Neural cell (in vitro differentiated cells): Measurements from ENCODE around the gene GRPEL2.

Experiments used
- EZH2 ChIP-seq: fragments of 200-600, 300-800 bp; shearing (Covaris generic), sonication (generic); IDR thresholded peaks from 2 replicates; pipeline ENCODE4 v1.6.1; 2014; ENCODE audit warnings: antibody characterized with exemption, low read length, borderline replicate concordance, mild to moderate bottlenecking; ENCODE audit not compliant: insufficient read depth, poor library complexity, severe bottlenecking
- TAF1 ChIP-seq: IDR thresholded peaks from 2 replicates; pipeline ENCODE4 v1.6.1; 2012; ENCODE audit warnings: low read depth
- TF ChIP-seq, protein P1 (sequence below): fragments of 450-650 bp; IDR thresholded peaks from 2 replicates; pipeline ENCODE4 v1.5.1; 2014; ENCODE audit warnings: antibody characterized with exemption, mild to moderate bottlenecking, moderate library complexity; ENCODE audit not compliant: poor library complexity, severe bottlenecking
- TF ChIP-seq, protein P2 (sequence below): IDR thresholded peaks from 2 replicates; pipeline ENCODE4 v1.6.1; 2012; ENCODE audit warnings: borderline replicate concordance

DNA sequence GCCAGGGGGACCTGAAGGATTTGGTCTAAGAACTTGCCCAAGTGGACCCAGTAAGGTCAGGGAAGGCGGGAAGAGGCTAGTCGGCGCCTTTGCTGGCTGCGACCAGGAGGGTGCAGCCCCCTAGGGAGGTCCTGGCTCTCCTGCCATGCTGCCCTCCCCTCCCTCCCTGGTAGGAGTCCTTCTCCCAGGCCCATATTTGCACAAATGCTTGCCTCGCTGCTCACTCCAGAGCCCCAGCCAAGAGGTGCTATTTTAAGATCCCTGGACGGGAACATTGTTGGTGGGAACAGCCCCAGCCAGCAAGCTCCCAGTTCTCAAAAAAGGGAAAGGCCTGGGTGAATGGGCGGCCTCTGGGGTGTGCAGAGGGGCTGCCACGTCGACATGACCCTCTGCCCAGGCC lies 38.1 kb downstream of the GRPEL2 start:
- no peak for TF ChIP-seq EZH2
- TF ChIP-seq, protein P1, sequence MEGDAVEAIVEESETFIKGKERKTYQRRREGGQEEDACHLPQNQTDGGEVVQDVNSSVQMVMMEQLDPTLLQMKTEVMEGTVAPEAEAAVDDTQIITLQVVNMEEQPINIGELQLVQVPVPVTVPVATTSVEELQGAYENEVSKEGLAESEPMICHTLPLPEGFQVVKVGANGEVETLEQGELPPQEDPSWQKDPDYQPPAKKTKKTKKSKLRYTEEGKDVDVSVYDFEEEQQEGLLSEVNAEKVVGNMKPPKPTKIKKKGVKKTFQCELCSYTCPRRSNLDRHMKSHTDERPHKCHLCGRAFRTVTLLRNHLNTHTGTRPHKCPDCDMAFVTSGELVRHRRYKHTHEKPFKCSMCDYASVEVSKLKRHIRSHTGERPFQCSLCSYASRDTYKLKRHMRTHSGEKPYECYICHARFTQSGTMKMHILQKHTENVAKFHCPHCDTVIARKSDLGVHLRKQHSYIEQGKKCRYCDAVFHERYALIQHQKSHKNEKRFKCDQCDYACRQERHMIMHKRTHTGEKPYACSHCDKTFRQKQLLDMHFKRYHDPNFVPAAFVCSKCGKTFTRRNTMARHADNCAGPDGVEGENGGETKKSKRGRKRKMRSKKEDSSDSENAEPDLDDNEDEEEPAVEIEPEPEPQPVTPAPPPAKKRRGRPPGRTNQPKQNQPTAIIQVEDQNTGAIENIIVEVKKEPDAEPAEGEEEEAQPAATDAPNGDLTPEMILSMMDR = no peak
- TF ChIP-seq, protein P2, sequence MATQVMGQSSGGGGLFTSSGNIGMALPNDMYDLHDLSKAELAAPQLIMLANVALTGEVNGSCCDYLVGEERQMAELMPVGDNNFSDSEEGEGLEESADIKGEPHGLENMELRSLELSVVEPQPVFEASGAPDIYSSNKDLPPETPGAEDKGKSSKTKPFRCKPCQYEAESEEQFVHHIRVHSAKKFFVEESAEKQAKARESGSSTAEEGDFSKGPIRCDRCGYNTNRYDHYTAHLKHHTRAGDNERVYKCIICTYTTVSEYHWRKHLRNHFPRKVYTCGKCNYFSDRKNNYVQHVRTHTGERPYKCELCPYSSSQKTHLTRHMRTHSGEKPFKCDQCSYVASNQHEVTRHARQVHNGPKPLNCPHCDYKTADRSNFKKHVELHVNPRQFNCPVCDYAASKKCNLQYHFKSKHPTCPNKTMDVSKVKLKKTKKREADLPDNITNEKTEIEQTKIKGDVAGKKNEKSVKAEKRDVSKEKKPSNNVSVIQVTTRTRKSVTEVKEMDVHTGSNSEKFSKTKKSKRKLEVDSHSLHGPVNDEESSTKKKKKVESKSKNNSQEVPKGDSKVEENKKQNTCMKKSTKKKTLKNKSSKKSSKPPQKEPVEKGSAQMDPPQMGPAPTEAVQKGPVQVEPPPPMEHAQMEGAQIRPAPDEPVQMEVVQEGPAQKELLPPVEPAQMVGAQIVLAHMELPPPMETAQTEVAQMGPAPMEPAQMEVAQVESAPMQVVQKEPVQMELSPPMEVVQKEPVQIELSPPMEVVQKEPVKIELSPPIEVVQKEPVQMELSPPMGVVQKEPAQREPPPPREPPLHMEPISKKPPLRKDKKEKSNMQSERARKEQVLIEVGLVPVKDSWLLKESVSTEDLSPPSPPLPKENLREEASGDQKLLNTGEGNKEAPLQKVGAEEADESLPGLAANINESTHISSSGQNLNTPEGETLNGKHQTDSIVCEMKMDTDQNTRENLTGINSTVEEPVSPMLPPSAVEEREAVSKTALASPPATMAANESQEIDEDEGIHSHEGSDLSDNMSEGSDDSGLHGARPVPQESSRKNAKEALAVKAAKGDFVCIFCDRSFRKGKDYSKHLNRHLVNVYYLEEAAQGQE = no peak
- no peak for TF ChIP-seq TAF1
